ENCODE measurements around the gene RNF157.
"Not testable (repeated sequence)": the region's sequence is repeated elsewhere in the genome, so short reads cannot be mapped to it uniquely, and the experiment has no call there.

RNF157 gene

DNA sequence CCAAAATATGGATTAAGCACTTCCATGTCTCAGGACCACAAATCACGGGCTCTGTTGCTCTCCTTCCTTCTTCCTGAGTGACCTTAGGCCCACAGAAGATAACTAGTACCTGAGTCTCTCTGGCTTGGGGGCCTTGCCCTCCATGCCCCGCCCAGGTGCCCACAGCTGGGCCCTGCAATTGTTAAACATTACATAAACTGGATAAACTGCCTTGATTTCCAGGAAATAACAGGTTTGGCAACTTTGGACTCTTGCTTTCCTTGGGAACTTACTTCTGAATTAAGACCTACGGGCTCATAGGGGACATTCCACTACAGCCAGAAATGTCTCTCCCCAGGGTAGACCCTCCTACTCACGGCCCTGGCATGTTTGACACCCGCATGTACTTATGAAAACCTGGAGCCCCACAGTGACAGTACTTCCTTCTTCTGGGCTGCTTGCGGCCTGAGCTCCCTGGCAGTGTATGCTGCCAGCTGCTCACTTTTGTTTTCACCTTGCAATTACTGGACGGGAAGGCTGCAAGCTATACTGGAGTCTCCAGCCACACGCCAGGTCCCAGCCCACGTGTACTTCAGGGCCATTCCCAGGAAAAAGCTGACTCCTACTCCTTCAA lies 22.5 kb upstream of the RNF157 start:
- no CpG with 5 or more reads among the region's 9 CpGs for WGBS (ENCODE audit: insufficient coverage, insufficient read length)
- no peaks in the 10 kb centered on the region for H3K27me3 ChIP-seq (ENCODE audit: control insufficient read depth, insufficient read depth, low read length)
- H3K4me3 ChIP-seq (ENCODE audit: low read length): no peak overlapping the region
- H3K4me1 ChIP-seq (ENCODE audit: control insufficient read depth, insufficient read depth, low read length): peaks cover 2% of the 10 kb centered on the region; the same call in 1 of the 2 replicates
- no peak overlapping the region for H3K27ac ChIP-seq (ENCODE audit: low read length)
- no peaks in the 10 kb centered on the region for H3K36me3 ChIP-seq (ENCODE audit: control insufficient read depth, insufficient read depth, low read length)
- DNase-seq (ENCODE audit: low read depth, low spot score): no peak
- no peaks in the 10 kb centered on the region for H3K9me3 ChIP-seq (ENCODE audit: control insufficient read depth, insufficient read depth, low read length)

DNA sequence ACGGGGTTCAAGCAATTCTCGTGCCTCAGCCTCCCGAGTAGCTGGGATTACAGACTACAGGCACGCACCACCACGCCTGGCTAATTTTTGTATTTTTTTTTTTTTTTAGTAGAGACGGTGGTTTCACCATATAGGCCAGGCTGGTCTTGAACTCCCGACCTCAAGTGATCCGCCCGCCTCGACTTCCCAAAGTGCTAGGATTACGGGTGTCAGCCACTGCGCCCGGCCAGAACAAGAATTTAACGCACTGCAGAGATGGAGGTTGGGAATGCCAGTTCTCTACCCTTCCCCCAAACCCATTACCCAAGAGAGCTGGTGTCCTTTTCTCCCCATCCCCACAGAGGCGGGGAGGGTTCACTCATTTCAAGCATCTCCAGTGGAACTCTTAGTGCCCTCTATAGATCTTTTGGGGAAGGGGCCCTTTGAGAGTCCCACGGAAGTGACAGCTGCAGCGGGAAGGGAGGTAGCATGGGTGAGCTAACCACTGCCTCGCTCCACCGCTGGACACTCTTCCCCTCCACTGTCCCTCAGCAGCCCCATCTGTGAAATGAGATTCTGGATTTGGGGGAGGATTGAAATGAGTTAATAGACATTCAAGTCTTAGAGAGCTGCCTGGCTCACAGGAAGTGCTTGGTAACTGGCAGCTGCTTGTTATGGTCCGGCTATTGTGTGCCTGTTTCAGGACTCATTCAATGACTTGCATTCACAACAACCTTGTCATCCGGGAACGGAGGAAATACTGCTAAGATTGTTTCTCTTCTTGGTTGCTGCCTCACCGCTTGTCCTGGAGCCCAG lies 21.3 kb upstream of the RNF157 start:
- Histone ChIP-seq H3K4me3 (ENCODE audit: low read length) (no peak overlapping the region), H3K9me3 (ENCODE audit: control insufficient read depth, insufficient read depth, low read length) (no peaks in the 10 kb centered on the region), H3K27me3 (ENCODE audit: control insufficient read depth, insufficient read depth, low read length) (no peaks in the 10 kb centered on the region), H3K36me3 (ENCODE audit: control insufficient read depth, insufficient read depth, low read length) (no peaks in the 10 kb centered on the region), H3K4me1 (ENCODE audit: control insufficient read depth, insufficient read depth, low read length) (peaks cover 1% of the 10 kb centered on the region; the same call in 1 of the 2 replicates), H3K27ac (ENCODE audit: low read length) (no peak overlapping the region)
- no CpG with 5 or more reads among the region's 23 CpGs for WGBS (ENCODE audit: insufficient coverage, insufficient read length)
- DNase-seq (ENCODE audit: low read depth, low spot score): no peak

DNA sequence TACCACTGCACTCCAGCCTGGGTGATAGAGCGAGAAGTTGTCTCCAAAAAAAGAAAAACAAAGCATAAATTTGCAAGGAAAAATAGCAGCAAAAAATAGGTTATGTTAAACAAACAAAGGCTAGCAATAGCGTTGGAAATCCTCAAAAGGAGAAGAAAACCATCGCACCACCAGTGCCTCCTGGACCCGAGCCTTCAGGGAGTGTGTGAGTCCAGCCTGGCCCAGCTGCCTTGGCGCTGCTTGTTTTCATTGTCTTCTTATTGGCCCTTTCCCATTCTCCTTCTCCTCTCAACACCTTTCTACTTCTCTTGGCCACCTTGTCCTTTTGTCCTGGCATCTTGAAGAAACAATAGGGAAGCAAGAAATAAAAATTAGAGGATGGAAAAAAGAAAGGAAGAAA lies 20.4 kb upstream of the RNF157 start:
- Histone ChIP-seq H3K27me3 (ENCODE audit: control insufficient read depth, insufficient read depth, low read length) (no peaks in the 10 kb centered on the region), H3K36me3 (ENCODE audit: control insufficient read depth, insufficient read depth, low read length) (no peaks in the 10 kb centered on the region), H3K4me1 (ENCODE audit: control insufficient read depth, insufficient read depth, low read length) (no peaks in the 10 kb centered on the region; the same call in 1 of the 2 replicates), H3K4me3 (ENCODE audit: low read length) (no peak overlapping the region), H3K9me3 (ENCODE audit: control insufficient read depth, insufficient read depth, low read length) (no peaks in the 10 kb centered on the region), H3K27ac (ENCODE audit: low read length) (no peak overlapping the region)
- WGBS (ENCODE audit: insufficient coverage, insufficient read length): no CpG with 5 or more reads among the region's 5 CpGs
- no peak for DNase-seq (ENCODE audit: low read depth, low spot score)

DNA sequence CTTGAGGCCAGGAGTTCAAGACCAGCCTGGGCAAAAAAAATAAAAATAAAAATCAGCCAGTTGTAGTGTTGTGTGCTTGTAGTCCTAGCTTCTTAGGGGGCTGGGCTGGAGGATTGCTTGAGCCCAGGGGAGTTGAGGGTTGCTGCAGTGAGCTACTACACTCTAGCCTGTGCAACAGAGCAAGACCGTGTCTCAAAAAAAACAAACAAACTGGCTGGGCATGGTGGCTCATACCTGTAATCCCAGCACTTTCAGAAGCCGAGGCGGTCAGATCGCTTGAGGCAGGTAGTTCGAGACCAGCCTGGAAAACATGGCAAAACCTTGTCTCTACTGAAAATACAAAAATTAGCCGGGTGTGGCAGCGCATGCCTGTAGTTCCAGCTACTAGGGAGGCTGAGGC lies 19.9 kb upstream of the RNF157 start:
- no peaks in the 10 kb centered on the region for H3K36me3 ChIP-seq (ENCODE audit: control insufficient read depth, insufficient read depth, low read length)
- no CpG with 5 or more reads among the region's 7 CpGs for WGBS (ENCODE audit: insufficient coverage, insufficient read length)
- DNase-seq (ENCODE audit: low read depth, low spot score): no peak
- no peaks in the 10 kb centered on the region for H3K9me3 ChIP-seq (ENCODE audit: control insufficient read depth, insufficient read depth, low read length)
- H3K27me3 ChIP-seq (ENCODE audit: control insufficient read depth, insufficient read depth, low read length): no peaks in the 10 kb centered on the region
- H3K27ac ChIP-seq (ENCODE audit: low read length): no peak overlapping the region
- no peaks in the 10 kb centered on the region; the same call in 1 of the 2 replicates for H3K4me1 ChIP-seq (ENCODE audit: control insufficient read depth, insufficient read depth, low read length)
- H3K4me3 ChIP-seq (ENCODE audit: low read length): no peak overlapping the region

DNA sequence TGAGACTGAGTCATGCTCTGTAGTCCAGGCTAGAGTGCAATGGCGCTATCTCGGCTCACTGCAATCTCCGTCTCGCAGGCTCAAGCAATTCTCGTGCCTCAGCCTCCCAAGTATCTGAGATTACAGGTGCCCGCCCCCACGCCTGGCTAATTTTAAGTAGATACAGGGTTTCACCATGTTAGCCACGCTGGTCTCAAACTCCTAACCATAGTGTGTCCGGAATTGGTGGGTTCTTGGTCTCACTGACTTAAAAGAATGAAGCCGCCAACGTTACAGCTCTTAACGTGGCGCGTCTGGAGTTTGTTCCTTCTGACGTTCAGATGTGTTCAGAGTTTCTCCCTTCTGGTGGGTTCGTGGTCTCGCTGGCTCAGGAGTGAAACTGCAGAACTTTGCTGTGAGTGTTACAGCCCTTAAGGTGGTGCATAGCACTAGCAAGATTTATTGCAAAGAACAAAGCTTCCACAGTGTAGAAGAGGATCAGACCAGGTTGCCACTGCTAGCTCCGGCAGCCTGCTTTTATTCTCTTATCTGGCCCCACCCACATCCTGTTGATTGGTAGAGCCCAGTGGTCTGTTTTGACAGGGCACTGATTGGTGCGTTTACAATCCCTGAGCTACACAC lies 16.2 kb upstream of the RNF157 start:
- WGBS (ENCODE audit: insufficient coverage, insufficient read length): no CpG with 5 or more reads among the region's 19 CpGs
- not testable (repeated sequence) for H3K4me1 ChIP-seq (ENCODE audit: control insufficient read depth, insufficient read depth, low read length); H3K27ac ChIP-seq (ENCODE audit: low read length); H3K36me3 ChIP-seq (ENCODE audit: control insufficient read depth, insufficient read depth, low read length); H3K27me3 ChIP-seq (ENCODE audit: control insufficient read depth, insufficient read depth, low read length); H3K4me3 ChIP-seq (ENCODE audit: low read length); DNase-seq (ENCODE audit: low read depth, low spot score); H3K9me3 ChIP-seq (ENCODE audit: control insufficient read depth, insufficient read depth, low read length)

DNA sequence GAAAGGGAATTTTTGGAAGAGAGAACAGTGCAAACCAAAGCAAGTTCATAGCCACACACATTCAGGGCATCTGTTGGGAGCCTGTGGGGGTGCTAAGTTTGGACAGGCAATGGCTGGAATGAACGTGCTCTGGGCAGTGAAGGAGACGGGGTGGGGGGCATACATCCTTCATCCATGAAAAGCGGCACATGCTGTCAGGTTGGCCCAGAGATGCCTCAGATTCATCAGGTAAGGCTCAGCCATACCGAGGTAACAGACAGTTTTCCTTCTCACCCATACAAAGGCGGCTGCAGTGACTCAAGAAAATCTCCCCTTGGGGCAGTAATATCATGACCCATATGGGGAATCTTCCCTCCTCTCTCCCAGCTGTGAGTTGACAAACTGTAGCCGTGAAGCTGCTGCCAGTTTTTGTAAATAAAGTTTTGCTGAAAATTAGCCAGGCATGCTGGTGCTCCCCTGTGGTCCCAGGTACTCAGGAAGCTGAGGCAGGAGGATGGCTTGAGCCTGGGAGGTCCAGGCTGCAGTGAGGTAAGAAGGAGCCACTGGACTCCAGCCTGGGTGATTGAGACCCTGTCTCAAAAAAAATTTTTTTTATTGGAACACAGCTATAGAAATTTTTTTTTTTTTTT lies 15.6 kb upstream of the RNF157 start:
- no CpG with 5 or more reads among the region's 6 CpGs for WGBS (ENCODE audit: insufficient coverage, insufficient read length)
- no peak overlapping the region for H3K27ac ChIP-seq (ENCODE audit: low read length)
- no peaks in the 10 kb centered on the region for H3K9me3 ChIP-seq (ENCODE audit: control insufficient read depth, insufficient read depth, low read length)
- no peaks in the 10 kb centered on the region for H3K36me3 ChIP-seq (ENCODE audit: control insufficient read depth, insufficient read depth, low read length)
- H3K27me3 ChIP-seq (ENCODE audit: control insufficient read depth, insufficient read depth, low read length): no peaks in the 10 kb centered on the region
- H3K4me3 ChIP-seq (ENCODE audit: low read length): no peak overlapping the region
- DNase-seq (ENCODE audit: low read depth, low spot score): no peak
- no peaks in the 10 kb centered on the region; the same call in 1 of the 2 replicates for H3K4me1 ChIP-seq (ENCODE audit: control insufficient read depth, insufficient read depth, low read length)

DNA sequence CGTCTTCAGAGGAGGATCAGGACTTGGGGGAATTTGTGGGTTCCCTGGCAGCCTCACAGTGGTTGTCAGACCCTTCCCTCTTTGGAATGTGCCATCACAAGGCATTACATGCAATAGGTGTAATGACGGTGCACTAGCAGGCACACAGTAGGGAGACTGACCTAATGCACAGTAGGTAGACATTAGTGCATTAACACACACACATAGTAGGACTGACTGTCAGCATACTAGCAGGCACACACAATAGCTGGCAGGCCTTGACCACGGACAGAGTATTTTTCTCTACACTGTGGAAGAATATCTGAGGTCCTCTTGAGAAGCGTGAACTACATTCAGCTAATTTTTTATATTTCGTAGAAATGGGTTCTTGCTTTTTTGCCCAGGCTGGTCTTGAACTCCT lies 14.0 kb upstream of the RNF157 start:
- Histone ChIP-seq H3K9me3 (ENCODE audit: control insufficient read depth, insufficient read depth, low read length) (no peaks in the 10 kb centered on the region), H3K27ac (ENCODE audit: low read length) (no peak overlapping the region), H3K4me3 (ENCODE audit: low read length) (no peak overlapping the region), H3K27me3 (ENCODE audit: control insufficient read depth, insufficient read depth, low read length) (no peaks in the 10 kb centered on the region), H3K36me3 (ENCODE audit: control insufficient read depth, insufficient read depth, low read length) (no peaks in the 10 kb centered on the region), H3K4me1 (ENCODE audit: control insufficient read depth, insufficient read depth, low read length) (no peaks in the 10 kb centered on the region; the same call in 1 of the 2 replicates)
- no CpG with 5 or more reads among the region's 5 CpGs for WGBS (ENCODE audit: insufficient coverage, insufficient read length)
- no peak for DNase-seq (ENCODE audit: low read depth, low spot score)

DNA sequence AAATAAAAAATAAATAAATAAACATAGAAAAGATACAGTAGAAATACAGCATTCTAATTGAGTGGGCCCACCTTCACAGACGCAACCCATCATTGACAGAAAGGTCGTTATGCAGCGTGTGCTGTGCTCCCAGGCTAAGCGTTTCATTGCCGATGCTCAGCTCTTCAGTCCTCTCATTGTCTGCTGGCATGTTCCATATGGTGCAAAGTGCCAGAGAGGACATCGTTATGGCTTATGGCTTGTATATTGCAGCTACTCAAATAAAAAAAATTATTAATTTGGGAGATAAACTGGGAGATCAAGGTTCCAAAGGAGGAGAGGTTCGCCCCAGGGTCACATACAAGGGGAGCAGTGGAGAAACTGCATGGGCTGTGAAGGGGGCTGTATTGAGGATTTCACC lies 13.5 kb upstream of the RNF157 start:
- H3K36me3 ChIP-seq (ENCODE audit: control insufficient read depth, insufficient read depth, low read length): no peaks in the 10 kb centered on the region
- no peaks in the 10 kb centered on the region; the same call in 1 of the 2 replicates for H3K4me1 ChIP-seq (ENCODE audit: control insufficient read depth, insufficient read depth, low read length)
- no peak for DNase-seq (ENCODE audit: low read depth, low spot score)
- no peaks in the 10 kb centered on the region for H3K9me3 ChIP-seq (ENCODE audit: control insufficient read depth, insufficient read depth, low read length)
- no CpG with 5 or more reads among the region's 7 CpGs for WGBS (ENCODE audit: insufficient coverage, insufficient read length)
- no peak overlapping the region for H3K27ac ChIP-seq (ENCODE audit: low read length)
- no peaks in the 10 kb centered on the region for H3K27me3 ChIP-seq (ENCODE audit: control insufficient read depth, insufficient read depth, low read length)
- no peak overlapping the region for H3K4me3 ChIP-seq (ENCODE audit: low read length)

DNA sequence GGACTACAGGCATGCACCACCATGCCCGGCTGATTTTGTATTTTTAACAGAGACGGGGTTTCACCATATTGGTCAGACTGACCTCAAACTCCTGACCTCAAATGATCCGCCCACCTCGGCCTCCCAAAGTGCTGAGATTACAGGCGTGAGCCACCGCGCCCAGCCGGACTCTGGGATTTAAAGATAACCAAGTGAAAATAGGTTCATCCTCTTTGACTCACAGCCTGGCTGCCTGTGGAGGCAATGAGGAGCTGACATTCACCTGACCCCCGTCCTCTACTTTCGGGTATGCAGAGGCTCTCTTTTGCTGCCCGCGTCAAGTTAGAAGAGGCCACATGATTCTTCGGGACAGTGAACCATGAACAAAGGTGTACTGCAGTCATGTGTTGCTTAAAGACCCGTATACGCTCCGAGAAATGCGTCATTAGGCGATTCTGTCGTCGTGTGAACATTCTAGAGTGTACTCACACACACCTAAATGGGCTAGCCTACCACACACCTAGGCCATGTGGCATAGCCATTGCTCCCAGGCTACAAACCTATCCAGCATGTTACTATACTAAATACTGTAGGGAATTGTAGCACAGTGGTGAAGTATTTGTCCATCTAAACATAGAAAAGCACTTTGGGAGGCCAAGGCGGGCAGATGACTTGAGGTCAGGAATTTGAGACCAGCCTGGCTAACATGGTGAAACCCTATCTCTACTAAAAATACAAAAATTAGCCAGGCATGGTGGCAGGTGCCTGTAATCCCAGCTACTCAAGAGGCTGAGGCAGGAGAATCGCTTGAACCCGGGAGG lies 12.9 kb upstream of the RNF157 start:
- DNase-seq (ENCODE audit: low read depth, low spot score); H3K4me1 ChIP-seq (ENCODE audit: control insufficient read depth, insufficient read depth, low read length); H3K27me3 ChIP-seq (ENCODE audit: control insufficient read depth, insufficient read depth, low read length); H3K9me3 ChIP-seq (ENCODE audit: control insufficient read depth, insufficient read depth, low read length); H3K4me3 ChIP-seq (ENCODE audit: low read length); H3K36me3 ChIP-seq (ENCODE audit: control insufficient read depth, insufficient read depth, low read length); H3K27ac ChIP-seq (ENCODE audit: low read length): not testable (repeated sequence)
- WGBS (ENCODE audit: insufficient coverage, insufficient read length): no CpG with 5 or more reads among the region's 23 CpGs

Measured in iPS DF 6.9 (cell line).